ENCODE results near the gene FAM118B. TPM values are rescaled to one million over a fixed set of nuclear protein-coding genes. Genes with fewer than 3 reads are reported as not detected.

The FAM118B gene
- polyA plus RNA-seq, 12 donors, result 18.3 to 27.1 (median 23.1) TPM; not detected in 1

DNA sequence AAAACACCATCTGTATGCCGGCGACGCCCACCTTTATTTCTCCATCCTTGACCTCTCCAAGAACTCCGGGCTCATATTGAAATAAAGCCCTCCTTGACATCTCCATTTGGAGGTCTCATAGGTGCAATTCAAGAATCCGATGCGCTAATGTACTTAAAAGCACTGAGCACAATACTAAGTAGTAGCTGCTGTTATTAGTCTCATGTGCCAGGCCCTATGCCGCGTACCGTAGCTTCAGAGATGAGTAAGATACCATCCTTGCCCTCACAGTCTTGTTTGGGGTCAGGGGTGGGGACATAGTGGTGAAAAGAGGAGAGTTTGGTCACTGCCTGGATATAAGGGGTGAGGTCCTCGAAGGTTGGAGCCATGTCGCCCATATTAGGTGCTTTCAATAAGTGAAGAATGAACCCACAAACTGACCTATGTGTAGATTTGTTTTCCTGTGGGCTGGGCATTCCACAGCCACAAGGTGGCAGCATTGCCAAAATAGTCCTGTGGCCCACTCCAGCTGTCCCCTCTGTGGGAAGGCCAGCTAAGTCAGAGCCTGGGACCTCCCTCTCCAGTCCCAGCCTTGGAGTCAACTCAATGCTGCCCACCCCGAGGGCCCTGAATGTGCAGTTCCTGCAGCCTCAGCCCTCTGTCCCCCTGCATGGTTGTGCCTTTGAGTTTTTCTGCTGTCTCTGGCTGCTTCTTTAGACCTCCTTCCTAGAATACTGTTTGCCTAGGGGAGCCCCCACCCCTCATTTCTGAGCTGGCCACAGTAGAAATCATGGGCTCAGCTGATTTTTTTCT is 98.8 kb downstream of the FAM118B start:
- DNase-seq, result peak; percentile 81

DNA sequence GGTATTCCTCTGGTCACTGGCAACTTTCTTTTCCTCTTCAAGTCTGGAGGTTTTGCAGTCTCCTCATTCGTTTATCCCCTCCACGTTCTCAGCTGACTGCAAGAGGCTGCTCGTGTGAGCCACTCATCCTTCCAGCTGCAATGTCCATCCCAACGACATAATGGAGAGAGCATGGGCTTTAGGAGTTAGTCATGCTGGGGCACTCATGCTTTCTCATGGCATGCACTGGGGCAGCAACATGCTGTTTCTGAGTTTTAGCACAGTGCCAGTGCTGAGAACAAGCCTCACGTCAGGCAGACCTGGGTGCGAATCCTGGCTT is 99.4 kb downstream of the FAM118B start:
- DNase-seq, result no peak

- no peak for DNase-seq
Observed at GRCh38 chr11:126311401-126312291, 100.1 kb downstream of the FAM118B start.

Other genes starting within 250 kb of the FAM118B start
- gene CDON, start 148.9 kb upstream of the FAM118B start, polyA plus RNA-seq (ENCODE audit: insufficient read length in 12 of 12), result 10 to 100 TPM in 11 of 12 donors, not detected in 1; 12.4 to 74.0 (median 27.3) TPM
- 10 to 100 TPM in 11 of 12 donors, not detected in 1; 30.1 to 52.2 (median 41.7) TPM for gene RPUSD4, start 132 bp upstream of the FAM118B start, polyA plus RNA-seq (ENCODE audit: insufficient read length in 12 of 12)
- 10 to 100 TPM in 11 of 12 donors, not detected in 1; 53.7 to 68.9 (median 64.2) TPM for gene SRPRA, start 57.1 kb downstream of the FAM118B start, polyA plus RNA-seq (ENCODE audit: insufficient read length in 12 of 12)
- gene FOXRED1, start 57.4 kb downstream of the FAM118B start, polyA plus RNA-seq (ENCODE audit: insufficient read length in 12 of 12), result 10 to 100 TPM in 11 of 12 donors, not detected in 1; 10.0 to 42.9 (median 25.1) TPM
- 10 to 100 TPM in 2 of 12 donors, 1 to 10 TPM in 9, not detected in 1; 6.9 to 16.5 (median 8.2) TPM for gene TIRAP, start 71.3 kb downstream of the FAM118B start, polyA plus RNA-seq (ENCODE audit: insufficient read length in 12 of 12)
- gene DCPS, start 92.3 kb downstream of the FAM118B start, polyA plus RNA-seq (ENCODE audit: insufficient read length in 12 of 12), result 10 to 100 TPM in 11 of 12 donors, not detected in 1; 12.6 to 21.4 (median 17.9) TPM
- 10 to 100 TPM in 11 of 12 donors, not detected in 1; 15.3 to 29.7 (median 25.2) TPM for gene ST3GAL4, start 143.9 kb downstream of the FAM118B start, polyA plus RNA-seq (ENCODE audit: insufficient read length in 12 of 12)